HEK293 (cell line): Measurements from ENCODE around the gene BORCS6.

ENCODE experiments used
- ATF2 ChIP-seq: fragments of 450-650 bp; formaldehyde crosslinking; IDR thresholded peaks from 2 replicates; pipeline ENCODE4 v1.5.1; 2016; ENCODE audit warnings: missing biosample characterization, missing genetic modification characterization, low read depth
- HOXA7 ChIP-seq: sonication (generic); formaldehyde crosslinking; IDR thresholded peaks from 2 replicates; pipeline ENCODE4 v1.8.1; 2022; ENCODE audit warnings: missing genetic modification reagents, borderline replicate concordance
- PRDM1 ChIP-seq: fragments of 450-650 bp; formaldehyde crosslinking; IDR thresholded peaks from 2 replicates; pipeline ENCODE4; 2016; ENCODE audit warnings: missing biosample characterization, missing genetic modification characterization
- RBAK ChIP-seq: fragments of 450-650 bp; formaldehyde crosslinking; IDR thresholded peaks from 2 replicates; pipeline ENCODE4 v1.5.1; 2016; ENCODE audit warnings: missing biosample characterization, missing genetic modification characterization
- REPIN1 ChIP-seq: fragments of 450-650 bp; formaldehyde crosslinking; IDR thresholded peaks from 2 replicates; pipeline ENCODE4 v1.5.1; 2017; ENCODE audit warnings: missing biosample characterization, missing genetic modification characterization, low read depth
- SALL2 ChIP-seq: fragments of 450-650 bp; formaldehyde crosslinking; IDR thresholded peaks from 2 replicates; pipeline ENCODE4 v1.5.0; 2017; ENCODE audit warnings: missing biosample characterization, mild to moderate bottlenecking, missing genetic modification characterization, borderline replicate concordance
- SCRT1 ChIP-seq: fragments of 450-650 bp; formaldehyde crosslinking; IDR thresholded peaks from 2 replicates; pipeline ENCODE4 v1.5.1; 2016; ENCODE audit warnings: missing biosample characterization, missing genetic modification characterization, borderline replicate concordance
- SP3 ChIP-seq: fragments of 450-650 bp; formaldehyde crosslinking; IDR thresholded peaks from 2 replicates; pipeline ENCODE4 v1.5.1; 2016; ENCODE audit warnings: missing biosample characterization, missing genetic modification characterization
- WT1 ChIP-seq: fragments of 450-650 bp; formaldehyde crosslinking; IDR thresholded peaks from 2 replicates; pipeline ENCODE4 v1.5.1; 2016; ENCODE audit warnings: missing biosample characterization, missing genetic modification characterization
- ZBTB7A ChIP-seq: fragments of 450-650 bp; formaldehyde crosslinking; IDR thresholded peaks from 2 replicates; pipeline ENCODE4 v1.5.1; 2016; ENCODE audit warnings: low read depth, missing biosample characterization, missing genetic modification characterization
- ZNF114 ChIP-seq: fragments of 450-650 bp; formaldehyde crosslinking; IDR thresholded peaks from 2 replicates; pipeline ENCODE4 v1.5.0; 2017; ENCODE audit warnings: missing biosample characterization, missing genetic modification characterization
- ZNF133 ChIP-seq: fragments of 450-650 bp; formaldehyde crosslinking; IDR thresholded peaks from 2 replicates; pipeline ENCODE4 v1.5.1; 2016; ENCODE audit warnings: missing biosample characterization, missing genetic modification characterization
- ZNF157 ChIP-seq: fragments of 450-650 bp; formaldehyde crosslinking; IDR thresholded peaks from 2 replicates; pipeline ENCODE4 v1.5.1; 2016; ENCODE audit warnings: missing biosample characterization, missing genetic modification characterization
- ZNF175 ChIP-seq: fragments of 450-650 bp; formaldehyde crosslinking; IDR thresholded peaks from 2 replicates; pipeline ENCODE4 v1.5.1; 2016; ENCODE audit warnings: missing biosample characterization, missing genetic modification characterization
- ZNF19 ChIP-seq: fragments of 450-650 bp; formaldehyde crosslinking; IDR thresholded peaks from 2 replicates; pipeline ENCODE4; 2016; ENCODE audit warnings: missing biosample characterization, missing genetic modification characterization, low read depth
- ZNF202 ChIP-seq: fragments of 450-650 bp; formaldehyde crosslinking; IDR thresholded peaks from 2 replicates; pipeline ENCODE4 v1.5.1; 2016; ENCODE audit warnings: missing biosample characterization, missing genetic modification characterization, borderline replicate concordance
- ZNF214 ChIP-seq: fragments of 450-650 bp; formaldehyde crosslinking; IDR thresholded peaks from 2 replicates; pipeline ENCODE4 v1.5.1; 2017; ENCODE audit warnings: missing biosample characterization, mild to moderate bottlenecking, missing genetic modification characterization, borderline replicate concordance
- ZNF23 ChIP-seq: fragments of 450-650 bp; formaldehyde crosslinking; IDR thresholded peaks from 2 replicates; pipeline ENCODE4 v1.5.1; 2016; ENCODE audit warnings: missing biosample characterization, missing genetic modification characterization, borderline replicate concordance
- ZNF274 ChIP-seq, 2 experiments: fragments of 200-500 bp in 1 of 2; fragments of 450-650 bp in 1 of 2; sonication (Bioruptor generic) in 1 of 2; formaldehyde crosslinking in 1 of 2; IDR thresholded peaks; 2 replicates each; pipeline versions ENCODE4 v1.5.1 to v1.6.1; 2014 to 2016; ENCODE audit warnings: borderline replicate concordance in 1 of 2, inconsistent platforms in 1 of 2, low read length in 1 of 2, missing biosample characterization in 1 of 2, missing genetic modification characterization in 1 of 2
- ZNF302 ChIP-seq: fragments of 450-650 bp; formaldehyde crosslinking; IDR thresholded peaks from 2 replicates; pipeline ENCODE4 v1.5.1; 2016; ENCODE audit warnings: missing biosample characterization, missing genetic modification characterization, low read depth
- ZNF324 ChIP-seq: fragments of 450-650 bp; formaldehyde crosslinking; IDR thresholded peaks from 2 replicates; pipeline ENCODE4 v1.5.1; 2016; ENCODE audit warnings: missing biosample characterization, missing genetic modification characterization
- ZNF341 ChIP-seq: fragments of 450-650 bp; formaldehyde crosslinking; IDR thresholded peaks from 2 replicates; pipeline ENCODE4; 2016; ENCODE audit warnings: low read depth, missing biosample characterization, missing genetic modification characterization
- ZNF416 ChIP-seq: fragments of 450-650 bp; formaldehyde crosslinking; IDR thresholded peaks from 2 replicates; pipeline ENCODE4 v1.5.1; 2016; ENCODE audit warnings: missing biosample characterization, missing genetic modification characterization
- ZNF558 ChIP-seq: fragments of 450-650 bp; formaldehyde crosslinking; IDR thresholded peaks from 2 replicates; pipeline ENCODE4 v1.5.1; 2016; ENCODE audit warnings: missing biosample characterization, missing genetic modification characterization
- ZNF596 ChIP-seq: fragments of 450-650 bp; IDR thresholded peaks from 2 replicates; pipeline ENCODE4 v1.5.0; 2018; ENCODE audit warnings: missing biosample characterization, mild to moderate bottlenecking, missing genetic modification characterization, moderate library complexity
- ZNF610 ChIP-seq: fragments of 450-650 bp; formaldehyde crosslinking; IDR thresholded peaks from 2 replicates; pipeline ENCODE4 v1.5.1; 2016; ENCODE audit warnings: missing biosample characterization, missing genetic modification characterization, borderline replicate concordance
- ZNF621 ChIP-seq: fragments of 450-650 bp; formaldehyde crosslinking; IDR thresholded peaks from 2 replicates; pipeline ENCODE4 v1.5.1; 2017; ENCODE audit warnings: missing biosample characterization, missing genetic modification characterization
- ZNF624 ChIP-seq: fragments of 450-650 bp; formaldehyde crosslinking; IDR thresholded peaks from 2 replicates; pipeline ENCODE4 v1.5.1; 2017; ENCODE audit warnings: missing biosample characterization, missing genetic modification characterization
- ZNF654 ChIP-seq: fragments of 450-650 bp; formaldehyde crosslinking; IDR thresholded peaks from 2 replicates; pipeline ENCODE4 v1.5.1; 2016; ENCODE audit warnings: low read depth, missing biosample characterization, missing genetic modification characterization
- ZNF747 ChIP-seq: fragments of 450-650 bp; formaldehyde crosslinking; IDR thresholded peaks from 2 replicates; pipeline ENCODE4 v1.5.1; 2016; ENCODE audit warnings: missing biosample characterization, missing genetic modification characterization
- ZNF785 ChIP-seq: fragments of 450-650 bp; formaldehyde crosslinking; IDR thresholded peaks from 2 replicates; pipeline ENCODE4 v1.5.1; 2016; ENCODE audit warnings: missing biosample characterization, missing genetic modification characterization
- ZNF830 ChIP-seq: fragments of 450-650 bp; IDR thresholded peaks from 2 replicates; pipeline ENCODE4 v1.5.0; 2018; ENCODE audit warnings: missing biosample characterization, missing genetic modification characterization, low read depth, mild to moderate bottlenecking, moderate library complexity
- TF ChIP-seq, protein P1 (sequence below): fragments of 450-650 bp; IDR thresholded peaks from 2 replicates; pipeline ENCODE4 v1.5.1; 2018; ENCODE audit warnings: missing biosample characterization, mild to moderate bottlenecking, missing genetic modification characterization
- TF ChIP-seq, protein P2 (sequence below): fragments of 450-650 bp; formaldehyde crosslinking; IDR thresholded peaks from 2 replicates; pipeline ENCODE4 v1.5.1; 2016; ENCODE audit warnings: missing biosample characterization, missing genetic modification characterization
- TF ChIP-seq, protein P3 (sequence below): fragments of 450-650 bp; formaldehyde crosslinking; IDR thresholded peaks from 2 replicates; pipeline ENCODE4 v1.5.1; 2016; ENCODE audit warnings: missing biosample characterization, missing genetic modification characterization, borderline replicate concordance

BORCS6 gene

DNA sequence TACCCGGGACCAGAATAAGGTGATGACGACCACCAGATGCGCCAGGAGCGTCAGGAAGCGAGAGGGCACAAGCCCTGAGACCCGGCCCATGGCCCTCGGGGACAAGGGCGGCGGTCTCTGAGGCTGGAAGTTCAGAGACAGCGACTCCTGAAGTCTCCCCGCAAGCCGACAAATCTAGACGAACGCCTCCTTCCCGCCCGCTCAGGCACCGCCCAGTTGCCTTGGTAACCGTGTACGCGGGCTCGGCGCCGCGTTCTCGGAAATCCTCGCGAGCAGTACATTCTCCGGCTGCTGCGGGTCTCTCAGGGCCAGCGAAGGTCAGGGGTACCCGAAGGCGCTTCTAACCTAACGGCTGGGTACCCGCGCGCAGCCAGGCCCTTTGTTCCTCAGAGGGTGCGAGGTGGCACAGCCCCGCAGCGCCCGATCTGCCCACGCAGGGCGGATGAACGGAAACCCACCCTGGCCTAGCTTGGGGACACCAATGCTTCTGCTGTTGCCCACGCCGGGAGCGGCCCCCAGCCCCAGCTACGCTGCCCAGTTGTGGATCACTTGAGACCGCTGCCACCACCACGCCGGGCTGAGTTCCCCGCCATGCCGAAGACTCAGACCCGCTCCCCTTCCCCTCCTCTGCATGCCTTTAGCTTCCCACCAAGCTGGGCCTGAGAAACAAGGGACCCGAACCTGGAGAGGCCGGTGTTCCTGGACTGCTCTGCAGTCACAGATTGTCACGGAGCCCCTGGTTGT, 13.6 kb downstream of the BORCS6 start, which contains the start of gene TMEM107 (continued):
- TF ChIP-seq, protein P1, sequence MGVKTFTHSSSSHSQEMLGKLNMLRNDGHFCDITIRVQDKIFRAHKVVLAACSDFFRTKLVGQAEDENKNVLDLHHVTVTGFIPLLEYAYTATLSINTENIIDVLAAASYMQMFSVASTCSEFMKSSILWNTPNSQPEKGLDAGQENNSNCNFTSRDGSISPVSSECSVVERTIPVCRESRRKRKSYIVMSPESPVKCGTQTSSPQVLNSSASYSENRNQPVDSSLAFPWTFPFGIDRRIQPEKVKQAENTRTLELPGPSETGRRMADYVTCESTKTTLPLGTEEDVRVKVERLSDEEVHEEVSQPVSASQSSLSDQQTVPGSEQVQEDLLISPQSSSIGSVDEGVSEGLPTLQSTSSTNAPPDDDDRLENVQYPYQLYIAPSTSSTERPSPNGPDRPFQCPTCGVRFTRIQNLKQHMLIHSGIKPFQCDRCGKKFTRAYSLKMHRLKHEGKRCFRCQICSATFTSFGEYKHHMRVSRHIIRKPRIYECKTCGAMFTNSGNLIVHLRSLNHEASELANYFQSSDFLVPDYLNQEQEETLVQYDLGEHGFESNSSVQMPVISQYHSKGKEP = no peak
- no peak for TF ChIP-seq ZNF830 (tag by site-specific recombination)
- no peak for TF ChIP-seq ZNF23 (tag by site-specific recombination)
- TF ChIP-seq, protein P2, sequence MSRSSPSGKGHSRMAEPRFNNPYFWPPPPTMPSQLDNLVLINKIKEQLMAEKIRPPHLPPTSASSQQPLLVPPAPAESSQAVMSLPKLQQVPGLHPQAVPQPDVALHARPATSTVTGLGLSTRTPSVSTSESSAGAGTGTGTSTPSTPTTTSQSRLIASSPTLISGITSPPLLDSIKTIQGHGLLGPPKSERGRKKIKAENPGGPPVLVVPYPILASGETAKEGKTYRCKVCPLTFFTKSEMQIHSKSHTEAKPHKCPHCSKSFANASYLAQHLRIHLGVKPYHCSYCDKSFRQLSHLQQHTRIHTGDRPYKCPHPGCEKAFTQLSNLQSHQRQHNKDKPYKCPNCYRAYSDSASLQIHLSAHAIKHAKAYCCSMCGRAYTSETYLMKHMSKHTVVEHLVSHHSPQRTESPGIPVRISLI (tag by site-specific recombination) = no peak
- no peak for TF ChIP-seq ATF2 (tag by site-specific recombination)
- TF ChIP-seq ZNF558 (tag by site-specific recombination) = no peak
- TF ChIP-seq ZNF274 (IDR thresholded peaks at IDR 0.05; ENCODE audit: low read length) = no peak
- no peak for TF ChIP-seq ZNF274 (tag by site-specific recombination; IDR thresholded peaks at IDR 0.05; ENCODE audit: borderline replicate concordance)
- no peak for TF ChIP-seq PRDM1 (tag by site-specific recombination)
- no peak for TF ChIP-seq ZNF610 (tag by site-specific recombination)
- no peak for TF ChIP-seq ZNF747 (tag by site-specific recombination)
- peak; percentile 48; the same call in 1 of the 2 replicates for TF ChIP-seq WT1 (tag by site-specific recombination)
- TF ChIP-seq ZNF175 (tag by site-specific recombination) = no peak
- TF ChIP-seq, protein P3, sequence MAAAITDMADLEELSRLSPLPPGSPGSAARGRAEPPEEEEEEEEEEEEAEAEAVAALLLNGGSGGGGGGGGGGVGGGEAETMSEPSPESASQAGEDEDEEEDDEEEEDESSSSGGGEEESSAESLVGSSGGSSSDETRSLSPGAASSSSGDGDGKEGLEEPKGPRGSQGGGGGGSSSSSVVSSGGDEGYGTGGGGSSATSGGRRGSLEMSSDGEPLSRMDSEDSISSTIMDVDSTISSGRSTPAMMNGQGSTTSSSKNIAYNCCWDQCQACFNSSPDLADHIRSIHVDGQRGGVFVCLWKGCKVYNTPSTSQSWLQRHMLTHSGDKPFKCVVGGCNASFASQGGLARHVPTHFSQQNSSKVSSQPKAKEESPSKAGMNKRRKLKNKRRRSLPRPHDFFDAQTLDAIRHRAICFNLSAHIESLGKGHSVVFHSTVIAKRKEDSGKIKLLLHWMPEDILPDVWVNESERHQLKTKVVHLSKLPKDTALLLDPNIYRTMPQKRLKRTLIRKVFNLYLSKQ = no peak
- TF ChIP-seq ZNF654 (tag by site-specific recombination) = no peak
- no peak; the same call in 1 of the 2 replicates for TF ChIP-seq ZBTB7A (tag by site-specific recombination)
- TF ChIP-seq ZNF624 (tag by site-specific recombination) = no peak
- TF ChIP-seq REPIN1 = no peak
- peak; percentile 71 for TF ChIP-seq SP3 (tag by site-specific recombination)
- no peak for TF ChIP-seq HOXA7 (CRISPR knock-in tag)
- no peak for TF ChIP-seq ZNF114 (tag by site-specific recombination)
- TF ChIP-seq RBAK (tag by site-specific recombination) = no peak
- no peak for TF ChIP-seq ZNF202 (tag by site-specific recombination)
- TF ChIP-seq SCRT1 (tag by site-specific recombination) = no peak
- no peak for TF ChIP-seq ZNF302 (tag by site-specific recombination)
- no peak; the same call in 1 of the 2 replicates for TF ChIP-seq ZNF324 (tag by site-specific recombination)
- no peak for TF ChIP-seq ZNF785 (tag by site-specific recombination)
- TF ChIP-seq ZNF214 = no peak
- TF ChIP-seq SALL2 (tag by site-specific recombination) = no peak
- no peak for TF ChIP-seq ZNF133 (tag by site-specific recombination)
- no peak for TF ChIP-seq ZNF416 (tag by site-specific recombination)
- TF ChIP-seq ZNF621 (tag by site-specific recombination) = no peak
- TF ChIP-seq ZNF157 (tag by site-specific recombination) = no peak
- TF ChIP-seq ZNF596 = no peak
- TF ChIP-seq ZNF19 (tag by site-specific recombination) = no peak
- peak; percentile 71 for TF ChIP-seq ZNF341 (tag by site-specific recombination)
